Measurements from ENCODE around the gene SPR.

SPR gene

DNA sequence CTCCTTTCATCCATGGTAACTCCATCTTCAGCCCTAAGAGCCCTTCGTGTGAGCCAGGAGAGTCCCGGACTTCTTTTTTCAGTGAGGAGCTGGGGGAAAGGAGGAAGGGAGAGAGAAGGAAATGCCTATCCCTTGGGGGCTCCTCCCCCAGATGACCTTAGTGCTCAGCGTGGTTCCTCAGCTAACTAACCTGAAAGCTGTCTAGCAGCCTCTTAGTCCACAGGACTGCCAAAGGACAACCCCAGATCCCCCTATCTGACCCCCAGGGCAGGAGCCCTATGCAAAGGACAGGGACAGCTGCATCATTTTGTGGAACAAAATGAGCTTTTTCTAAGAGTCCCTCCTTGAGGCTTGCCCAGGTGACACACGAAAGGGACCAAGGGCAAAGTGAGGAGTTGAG lies 7.9 kb downstream of the SPR start:
- Histone ChIP-seq H4K20me1 (ENCODE audit: low read depth, low read length) (no peaks in the 10 kb centered on the region), H2AFZ (ENCODE audit: low read depth, low read length, severe bottlenecking) (no peak overlapping the region), H3K27me3 (ENCODE audit: low read length) (no peaks in the 10 kb centered on the region), H3K9ac (ENCODE audit: low read length) (no peak overlapping the region), H3K4me3 (ENCODE audit: insufficient read depth, low read length, poor library complexity, severe bottlenecking) (no peak overlapping the region), H3K27ac (ENCODE audit: low read depth, low read length) (no peak overlapping the region), H3K9me3 (ENCODE audit: insufficient read depth, low read length) (no peaks in the 10 kb centered on the region), H3K36me3 (ENCODE audit: low read length) (no peaks in the 10 kb centered on the region), H3K4me2 (ENCODE audit: low read depth, low read length, poor library complexity, severe bottlenecking) (no peak overlapping the region), H3F3A (ENCODE audit: insufficient read depth) (no peaks in the 10 kb centered on the region), H3K9me2 (replicated peaks; ENCODE audit: insufficient read depth, low read length) (no peaks in the 10 kb centered on the region), H3K79me2 (ENCODE audit: insufficient read depth, low read length) (no peaks in the 10 kb centered on the region)
- TF ChIP-seq EZH2phosphoT487 (conservative IDR thresholded peaks at IDR 0.05; ENCODE audit: low read length): no peak
- TF ChIP-seq, protein P1, sequence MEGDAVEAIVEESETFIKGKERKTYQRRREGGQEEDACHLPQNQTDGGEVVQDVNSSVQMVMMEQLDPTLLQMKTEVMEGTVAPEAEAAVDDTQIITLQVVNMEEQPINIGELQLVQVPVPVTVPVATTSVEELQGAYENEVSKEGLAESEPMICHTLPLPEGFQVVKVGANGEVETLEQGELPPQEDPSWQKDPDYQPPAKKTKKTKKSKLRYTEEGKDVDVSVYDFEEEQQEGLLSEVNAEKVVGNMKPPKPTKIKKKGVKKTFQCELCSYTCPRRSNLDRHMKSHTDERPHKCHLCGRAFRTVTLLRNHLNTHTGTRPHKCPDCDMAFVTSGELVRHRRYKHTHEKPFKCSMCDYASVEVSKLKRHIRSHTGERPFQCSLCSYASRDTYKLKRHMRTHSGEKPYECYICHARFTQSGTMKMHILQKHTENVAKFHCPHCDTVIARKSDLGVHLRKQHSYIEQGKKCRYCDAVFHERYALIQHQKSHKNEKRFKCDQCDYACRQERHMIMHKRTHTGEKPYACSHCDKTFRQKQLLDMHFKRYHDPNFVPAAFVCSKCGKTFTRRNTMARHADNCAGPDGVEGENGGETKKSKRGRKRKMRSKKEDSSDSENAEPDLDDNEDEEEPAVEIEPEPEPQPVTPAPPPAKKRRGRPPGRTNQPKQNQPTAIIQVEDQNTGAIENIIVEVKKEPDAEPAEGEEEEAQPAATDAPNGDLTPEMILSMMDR (IDR thresholded peaks at IDR 0.05; ENCODE audit: insufficient read depth, low read length, poor library complexity, severe bottlenecking): no peak

DNA sequence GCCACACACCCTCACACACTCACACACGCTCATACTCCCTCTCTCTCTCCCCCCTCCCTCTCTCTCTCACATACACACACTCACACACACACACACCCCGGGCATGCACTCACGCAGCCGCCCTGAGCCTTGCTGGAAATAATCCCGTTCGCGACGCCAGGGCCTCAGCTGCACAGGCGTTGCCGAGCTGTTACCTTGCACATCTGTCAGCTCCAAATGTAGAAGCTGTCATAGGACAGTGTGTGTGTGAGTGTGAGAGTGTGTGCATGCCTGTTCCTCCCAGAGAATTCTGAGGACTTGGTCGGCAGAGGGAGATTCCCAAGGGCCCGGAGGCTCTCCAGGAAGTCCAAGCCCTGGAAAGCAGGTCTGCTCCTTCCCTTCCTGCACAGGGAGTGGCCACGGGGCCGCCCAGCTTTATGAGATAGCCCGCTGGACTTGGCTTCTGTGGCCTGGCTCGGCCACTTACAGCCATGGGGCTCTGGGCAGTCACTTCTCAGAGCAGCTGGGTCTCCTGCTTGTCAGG lies 8.6 kb downstream of the SPR start:
- no peaks in the 10 kb centered on the region for H3K79me2 ChIP-seq (ENCODE audit: insufficient read depth, low read length)
- no peaks in the 10 kb centered on the region for H3K27me3 ChIP-seq (ENCODE audit: low read length)
- H3F3A ChIP-seq (ENCODE audit: insufficient read depth): no peaks in the 10 kb centered on the region
- no peaks in the 10 kb centered on the region for H3K9me3 ChIP-seq (ENCODE audit: insufficient read depth, low read length)
- H3K36me3 ChIP-seq (ENCODE audit: low read length): no peaks in the 10 kb centered on the region
- no peak overlapping the region for H3K27ac ChIP-seq (ENCODE audit: low read depth, low read length)
- H2AFZ ChIP-seq (ENCODE audit: low read depth, low read length, severe bottlenecking): no peak overlapping the region
- TF ChIP-seq, protein P1 (IDR thresholded peaks at IDR 0.05; ENCODE audit: insufficient read depth, low read length, poor library complexity, severe bottlenecking): no peak
- no peak for TF ChIP-seq EZH2phosphoT487 (conservative IDR thresholded peaks at IDR 0.05; ENCODE audit: low read length)
- no peak overlapping the region for H3K4me3 ChIP-seq (ENCODE audit: insufficient read depth, low read length, poor library complexity, severe bottlenecking)
- H3K9ac ChIP-seq (ENCODE audit: low read length): no peak overlapping the region
- H4K20me1 ChIP-seq (ENCODE audit: low read depth, low read length): no peaks in the 10 kb centered on the region
- no peaks in the 10 kb centered on the region for H3K9me2 ChIP-seq (replicated peaks; ENCODE audit: insufficient read depth, low read length)
- no peak overlapping the region for H3K4me2 ChIP-seq (ENCODE audit: low read depth, low read length, poor library complexity, severe bottlenecking)

DNA sequence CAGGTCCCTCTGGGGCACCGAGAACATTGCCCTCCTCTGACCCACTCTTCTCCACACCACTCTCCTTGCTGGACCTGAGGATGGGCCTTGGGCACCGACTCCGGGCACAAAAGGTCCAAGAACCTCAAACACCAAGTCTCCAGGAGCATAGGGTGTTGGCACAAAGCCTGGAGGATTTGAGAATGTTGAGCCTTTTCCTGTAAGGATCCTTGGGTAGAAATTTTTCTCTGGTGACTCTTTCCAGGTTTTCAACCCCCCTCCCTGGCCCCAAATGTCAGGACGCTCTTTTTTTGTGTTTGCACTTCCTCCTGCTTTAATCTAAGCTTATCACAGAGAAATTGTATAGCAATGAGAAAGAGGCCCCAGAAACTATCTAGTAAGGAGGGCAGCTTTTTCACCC lies 9.2 kb downstream of the SPR start:
- TF ChIP-seq, protein P1 (IDR thresholded peaks at IDR 0.05; ENCODE audit: insufficient read depth, low read length, poor library complexity, severe bottlenecking): no peak
- TF ChIP-seq EZH2phosphoT487 (conservative IDR thresholded peaks at IDR 0.05; ENCODE audit: low read length): no peak
- Histone ChIP-seq H3K27me3 (ENCODE audit: low read length) (no peaks in the 10 kb centered on the region), H3F3A (ENCODE audit: insufficient read depth) (no peaks in the 10 kb centered on the region)

More for the DNA sequence above, 9.2 kb downstream of the SPR start:
- no peaks in the 10 kb centered on the region for H3K9me3 ChIP-seq (ENCODE audit: insufficient read depth, low read length)
- H3K36me3 ChIP-seq (ENCODE audit: low read length): no peaks in the 10 kb centered on the region
- H3K9me2 ChIP-seq (replicated peaks; ENCODE audit: insufficient read depth, low read length): no peaks in the 10 kb centered on the region
- no peaks in the 10 kb centered on the region for H3K79me2 ChIP-seq (ENCODE audit: insufficient read depth, low read length)
- no peak overlapping the region for H3K4me3 ChIP-seq (ENCODE audit: insufficient read depth, low read length, poor library complexity, severe bottlenecking)
- H3K4me2 ChIP-seq (ENCODE audit: low read depth, low read length, poor library complexity, severe bottlenecking): no peak overlapping the region
- no peak overlapping the region for H3K27ac ChIP-seq (ENCODE audit: low read depth, low read length)
- no peaks in the 10 kb centered on the region for H4K20me1 ChIP-seq (ENCODE audit: low read depth, low read length)
- H2AFZ ChIP-seq (ENCODE audit: low read depth, low read length, severe bottlenecking): no peak overlapping the region
- no peak overlapping the region for H3K9ac ChIP-seq (ENCODE audit: low read length)
